Measurements from ENCODE around the gene SSBP2.

SSBP2 gene

GRCh38 chr5:81365541-81365940 is 385.4 kb downstream of the SSBP2 start:
- no peak for ATAC-seq

GRCh38 chr5:81363093-81363871 is 387.6 kb downstream of the SSBP2 start:
- ATAC-seq, result no peak
